Gastroesophageal sphincter (tissue), 3 donors: Measurements from ENCODE around the gene OR7D4.

Experiments
- EP300 ChIP-seq: sonication (generic); formaldehyde crosslinking; IDR thresholded peaks from one replicate; pipeline ENCODE4 v1.6.1; 2017; ENCODE audit warnings: antibody characterized with exemption, mild to moderate bottlenecking
- POLR2A ChIP-seq, 2 donors: fragments of 450-650 bp; IDR thresholded peaks; one replicate each; pipeline ENCODE4 v1.6.1; 2017; ENCODE audit warnings: antibody characterized with exemption in 2 of 2, mild to moderate bottlenecking in 2 of 2, moderate library complexity in 1 of 2
- TF ChIP-seq, protein P1 (sequence below), 4 experiments: fragments of 200-600 bp in 2 of 4; fragments of 450-650 bp in 2 of 4; sonication (generic) in 1 of 4; IDR thresholded peaks; one replicate each; pipeline ENCODE4 v1.5.1; 2017 to 2019; ENCODE audit warnings: antibody characterized with exemption in 4 of 4, mild to moderate bottlenecking in 2 of 4, moderate library complexity in 2 of 4

DNA sequence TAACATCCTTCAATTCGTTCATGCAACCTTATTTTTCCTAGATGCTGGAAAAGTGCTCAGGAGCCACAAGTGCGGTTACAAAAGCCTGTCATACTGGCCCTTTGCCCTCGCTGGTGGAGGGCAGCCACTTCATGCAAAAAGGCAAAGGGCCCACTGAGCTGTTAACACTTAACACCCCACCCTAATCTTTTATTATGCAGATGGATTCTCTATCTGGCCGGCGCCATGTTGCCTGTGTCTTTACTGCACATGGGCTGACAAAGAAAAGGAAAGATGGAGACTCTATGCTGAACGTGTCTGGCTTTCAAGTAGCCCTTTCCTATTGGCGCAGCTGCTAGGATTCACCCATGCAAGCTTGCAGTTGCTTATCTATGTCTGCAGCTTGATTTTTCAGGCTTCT, 29.9 kb downstream of the OR7D4 start:
- no peak for TF ChIP-seq EP300
- TF ChIP-seq, protein P1, sequence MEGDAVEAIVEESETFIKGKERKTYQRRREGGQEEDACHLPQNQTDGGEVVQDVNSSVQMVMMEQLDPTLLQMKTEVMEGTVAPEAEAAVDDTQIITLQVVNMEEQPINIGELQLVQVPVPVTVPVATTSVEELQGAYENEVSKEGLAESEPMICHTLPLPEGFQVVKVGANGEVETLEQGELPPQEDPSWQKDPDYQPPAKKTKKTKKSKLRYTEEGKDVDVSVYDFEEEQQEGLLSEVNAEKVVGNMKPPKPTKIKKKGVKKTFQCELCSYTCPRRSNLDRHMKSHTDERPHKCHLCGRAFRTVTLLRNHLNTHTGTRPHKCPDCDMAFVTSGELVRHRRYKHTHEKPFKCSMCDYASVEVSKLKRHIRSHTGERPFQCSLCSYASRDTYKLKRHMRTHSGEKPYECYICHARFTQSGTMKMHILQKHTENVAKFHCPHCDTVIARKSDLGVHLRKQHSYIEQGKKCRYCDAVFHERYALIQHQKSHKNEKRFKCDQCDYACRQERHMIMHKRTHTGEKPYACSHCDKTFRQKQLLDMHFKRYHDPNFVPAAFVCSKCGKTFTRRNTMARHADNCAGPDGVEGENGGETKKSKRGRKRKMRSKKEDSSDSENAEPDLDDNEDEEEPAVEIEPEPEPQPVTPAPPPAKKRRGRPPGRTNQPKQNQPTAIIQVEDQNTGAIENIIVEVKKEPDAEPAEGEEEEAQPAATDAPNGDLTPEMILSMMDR (IDR thresholded peaks at IDR 0.05), result no peak
- no peak for TF ChIP-seq POLR2A (IDR thresholded peaks at IDR 0.05)
